ENCODE measurements around the gene RBM4B.

RBM4B gene

GRCh38 chr11:66706989-66707388 is 29.3 kb upstream of the RBM4B start:
- DNase-seq = no peak

GRCh38 chr11:66705587-66706335 is 28.1 kb upstream of the RBM4B start:
- no peak for DNase-seq

DNA sequence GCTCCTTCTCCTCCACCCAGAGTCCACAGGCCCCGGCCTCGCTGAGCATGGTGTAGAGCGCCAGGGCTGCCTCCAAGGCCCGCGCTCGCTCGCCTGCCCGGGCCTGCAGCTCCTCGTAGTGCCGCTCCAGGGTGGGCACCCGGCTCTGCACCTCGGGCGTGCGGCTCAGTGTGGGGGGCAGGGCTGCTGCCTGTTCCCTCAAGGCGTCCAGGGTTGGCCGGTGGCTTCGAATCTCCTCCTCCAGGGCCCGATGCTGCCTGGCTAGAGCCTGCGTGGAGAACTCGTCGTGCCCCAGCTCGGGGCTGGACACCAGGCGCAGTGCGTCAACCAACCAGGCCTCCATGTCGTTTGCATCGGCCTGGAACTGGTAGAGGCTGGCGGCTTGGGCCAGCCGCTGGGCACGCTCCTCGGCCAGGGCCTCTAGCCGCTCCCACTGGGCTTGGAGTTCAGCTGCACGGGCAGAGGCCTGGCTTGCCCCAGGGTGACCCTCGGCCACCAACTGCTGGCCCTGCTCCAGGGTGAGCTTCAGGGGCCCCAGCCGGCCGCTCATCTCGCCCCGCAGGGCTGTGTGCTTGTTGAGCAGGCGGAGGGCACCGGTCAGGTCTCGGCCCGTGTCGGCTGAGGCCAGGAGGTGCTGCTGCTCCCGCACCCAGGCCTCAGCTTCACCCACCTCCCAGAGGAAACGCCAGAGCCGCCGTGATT is 27.1 kb upstream of the RBM4B start:
- no peak for DNase-seq

GRCh38 chr11:66701432-66702240 is 23.9 kb upstream of the RBM4B start:
- DNase-seq = no peak

DNA sequence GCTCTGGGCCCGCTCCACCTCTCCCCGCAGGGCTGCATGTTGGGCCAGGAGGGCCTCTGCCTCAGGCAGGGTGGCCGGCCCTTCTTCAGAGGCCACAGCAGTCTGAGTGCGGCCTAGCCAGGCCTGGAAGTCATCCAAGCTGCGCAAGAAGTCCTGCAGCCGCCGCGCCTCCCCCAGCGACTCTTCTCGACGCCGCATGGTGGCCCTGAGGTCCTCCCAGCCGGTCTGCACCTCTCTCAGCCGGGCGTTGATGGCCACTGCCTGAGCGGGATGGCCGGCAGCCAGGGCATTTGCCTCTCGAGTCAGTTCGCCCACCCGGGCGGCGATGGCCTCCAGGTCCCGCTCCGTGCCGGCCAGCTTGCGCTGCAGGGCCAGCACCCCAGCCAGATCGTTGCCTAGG is 23.1 kb upstream of the RBM4B start:
- no peak for DNase-seq

DNA sequence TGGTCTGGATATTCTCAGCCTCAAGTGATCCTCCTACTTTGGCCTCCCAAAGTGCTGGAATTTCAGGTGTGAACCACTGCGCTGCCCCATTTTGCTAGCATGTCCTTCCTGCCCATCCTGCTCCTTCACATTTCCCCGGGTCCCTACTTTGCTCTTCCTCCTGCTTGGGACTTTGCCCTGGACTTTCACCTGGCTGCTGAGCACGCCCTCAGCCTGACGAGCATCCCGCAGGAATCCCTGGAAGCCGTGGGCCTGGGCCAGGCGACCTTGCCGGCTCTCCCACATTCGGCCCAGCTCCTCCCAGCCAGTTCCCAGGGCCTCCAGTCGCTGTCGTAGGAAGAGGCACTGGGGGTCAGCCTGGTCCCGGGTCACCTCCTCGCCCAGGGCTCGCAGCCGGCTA is 22.6 kb upstream of the RBM4B start:
- no peak for DNase-seq

DNA sequence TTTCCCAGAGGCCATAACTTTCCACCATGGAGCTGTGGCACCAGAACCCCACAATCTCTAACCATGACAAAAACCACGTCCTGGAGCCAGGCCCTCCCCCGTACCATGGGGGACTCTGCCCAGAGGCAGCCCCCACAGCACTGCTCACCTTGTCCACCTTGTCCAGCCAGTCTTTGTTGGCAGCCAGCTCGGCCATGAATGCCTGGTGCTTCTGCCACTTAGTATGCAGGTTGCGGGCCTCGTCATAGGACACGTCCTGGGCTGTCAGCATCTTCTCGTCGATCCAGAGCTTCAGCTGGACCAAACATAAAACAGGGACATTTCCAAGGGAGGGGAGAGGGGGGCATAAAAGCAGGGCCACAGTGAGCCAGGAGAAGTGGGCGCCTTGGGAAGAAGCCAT is 20.8 kb upstream of the RBM4B start:
- DNase-seq = no peak

DNA sequence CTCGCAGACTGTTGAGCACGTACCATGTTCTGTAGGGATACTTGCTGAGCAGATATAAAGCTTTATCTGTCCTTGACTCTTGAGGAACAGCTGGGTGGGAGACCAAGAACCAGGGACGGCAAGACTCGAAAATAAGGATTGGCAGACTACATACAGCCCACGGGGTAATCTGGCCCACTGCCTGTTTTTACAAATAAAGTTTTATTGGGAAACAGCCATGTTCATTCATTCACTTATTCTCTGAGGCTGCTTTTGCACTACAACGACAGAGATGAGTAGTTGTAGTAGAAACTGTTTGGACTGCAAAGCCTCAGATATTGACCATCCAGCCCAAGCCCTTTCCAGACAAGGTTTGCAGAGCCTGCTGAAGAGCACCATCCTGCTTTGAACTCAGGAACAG is 20.3 kb upstream of the RBM4B start:
- no peak for DNase-seq

DNA sequence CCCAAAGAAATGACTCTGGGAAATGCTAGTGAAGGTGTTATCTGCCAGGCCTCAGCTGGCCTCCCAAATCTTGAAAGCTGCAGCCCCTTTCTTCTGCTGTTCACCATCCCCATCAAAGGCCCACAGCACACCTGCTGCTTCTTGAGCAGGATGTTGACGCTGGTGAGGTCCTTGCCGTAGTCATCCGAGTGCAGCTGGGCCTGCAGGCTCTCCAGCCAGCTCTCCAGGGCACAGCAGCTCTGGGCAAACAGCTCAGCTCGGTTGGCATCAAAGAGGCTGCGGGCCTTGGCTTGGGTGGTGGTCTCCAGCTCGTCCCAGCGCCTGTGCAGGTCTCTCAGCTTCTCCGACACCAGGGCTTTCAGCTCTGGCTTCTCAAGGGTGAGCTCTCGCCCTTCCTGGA is 18.5 kb upstream of the RBM4B start:
- no peak for DNase-seq

GRCh38 chr11:66694732-66695207 is 17.1 kb upstream of the RBM4B start:
- DNase-seq = peak; percentile 95

GRCh38 chr11:66694056-66694410 is 16.3 kb upstream of the RBM4B start:
- no peak for DNase-seq

- no peak for DNase-seq
These were observed 15.8 kb upstream of the RBM4B start for GRCh38 chr11:66693356-66694055.

- DNase-seq = no peak
These were observed 15.2 kb upstream of the RBM4B start for GRCh38 chr11:66692871-66693331.

GRCh38 chr11:66692446-66692845 is 14.8 kb upstream of the RBM4B start:
- DNase-seq = no peak

- no peak for DNase-seq
These were observed 13.8 kb upstream of the RBM4B start for GRCh38 chr11:66691311-66691980.

GRCh38 chr11:66689661-66690590 is 12.2 kb upstream of the RBM4B start:
- DNase-seq = no peak

GRCh38 chr11:66688561-66689534 is 11.2 kb upstream of the RBM4B start:
- no peak for DNase-seq

DNA sequence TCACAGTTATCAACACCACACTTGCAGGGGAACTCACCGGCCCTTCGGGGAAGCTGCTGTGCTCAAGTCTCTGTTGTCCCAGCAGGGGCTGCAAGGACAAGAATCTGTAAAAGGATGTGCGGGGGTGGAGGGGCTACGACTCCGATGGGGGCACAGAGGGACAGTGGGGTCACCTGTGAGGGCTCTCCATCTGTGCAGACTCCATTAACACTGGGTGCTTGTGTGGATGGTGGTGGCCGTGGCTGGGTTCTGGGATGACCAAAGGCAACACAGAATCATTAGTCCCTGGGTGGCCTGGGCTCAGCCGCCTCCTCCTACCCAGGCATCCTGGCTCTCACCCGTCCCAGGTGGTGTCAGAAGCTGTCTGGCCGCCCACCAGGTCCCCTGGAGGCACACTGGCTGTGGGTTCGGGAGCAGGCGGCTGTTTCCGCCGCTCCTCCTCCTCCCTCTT is 10.2 kb upstream of the RBM4B start:
- no peak for DNase-seq

Measured in fibroblast of skin of abdomen (primary cell).